Astrocyte (in vitro differentiated cells and primary cell): ENCODE results near the gene HSD17B3.

Experiments
- CTCF ChIP-seq: IDR thresholded peaks from 2 replicates; pipeline ENCODE4 v1.5.1; 2011; ENCODE audit warnings: low read depth, mild to moderate bottlenecking, inconsistent platforms, low read length, moderate library complexity; ENCODE audit not compliant: insufficient read depth
- EZH2 ChIP-seq: IDR thresholded peaks from 2 replicates; pipeline ENCODE4 v1.6.1; 2012; ENCODE audit warnings: mild to moderate bottlenecking, low read length, inconsistent platforms; ENCODE audit not compliant: insufficient read depth

GRCh38 chr9:96209407-96210271, 92.3 kb downstream of the HSD17B3 start:
- TF ChIP-seq CTCF (no peak), EZH2 (no peak)
